HPDE6-E6E7 (cell line): ENCODE measurements around the gene GUCY2D.

Source experiments
- DNase-seq: peaks from one replicate; pipeline ENCODE4 v3.0.0; 2011; ENCODE audit warnings: missing footprints; ENCODE audit errors: extremely low spot score

Gene GUCY2D

DNA sequence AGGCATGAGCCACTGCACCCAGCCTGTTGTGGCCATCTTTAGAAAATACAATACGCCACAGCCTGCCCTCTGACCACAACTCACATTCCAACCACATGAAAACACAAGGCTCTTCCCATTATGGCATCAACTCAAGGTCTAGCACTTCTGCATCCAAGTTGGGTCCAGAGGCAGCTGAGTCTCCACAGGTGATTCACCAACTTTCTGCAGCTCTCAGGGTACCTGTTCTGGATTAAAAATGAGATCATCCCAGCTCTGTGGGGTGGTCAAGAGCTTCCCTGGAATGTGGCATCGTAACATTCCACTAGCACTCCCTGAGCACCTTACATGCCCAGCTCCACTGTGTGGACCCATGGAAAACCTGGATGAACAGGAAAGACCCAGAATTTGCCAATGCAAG, 9.9 kb upstream of the GUCY2D start:
- DNase-seq: peak; percentile 43

DNA sequence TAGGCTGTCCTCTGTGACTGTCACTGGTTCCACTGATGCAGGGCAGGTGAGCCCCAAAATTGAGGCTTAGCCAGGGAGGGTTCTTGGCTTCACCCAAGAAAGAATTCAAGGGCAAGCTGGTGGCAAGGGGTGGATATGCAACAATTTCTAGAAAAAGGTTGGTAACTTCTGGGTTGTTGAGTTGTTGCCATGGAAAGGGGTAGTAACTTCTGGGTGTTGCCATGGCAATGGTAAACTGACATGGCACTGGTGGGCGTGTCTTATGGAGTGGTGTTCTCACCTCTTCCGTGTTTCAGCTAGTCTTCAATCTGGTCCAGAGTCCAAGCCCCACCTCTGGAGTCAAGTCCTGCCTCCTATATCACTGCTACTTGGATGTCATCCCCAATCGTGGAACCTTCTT, 9.5 kb upstream of the GUCY2D start:
- DNase-seq: no peak

DNA sequence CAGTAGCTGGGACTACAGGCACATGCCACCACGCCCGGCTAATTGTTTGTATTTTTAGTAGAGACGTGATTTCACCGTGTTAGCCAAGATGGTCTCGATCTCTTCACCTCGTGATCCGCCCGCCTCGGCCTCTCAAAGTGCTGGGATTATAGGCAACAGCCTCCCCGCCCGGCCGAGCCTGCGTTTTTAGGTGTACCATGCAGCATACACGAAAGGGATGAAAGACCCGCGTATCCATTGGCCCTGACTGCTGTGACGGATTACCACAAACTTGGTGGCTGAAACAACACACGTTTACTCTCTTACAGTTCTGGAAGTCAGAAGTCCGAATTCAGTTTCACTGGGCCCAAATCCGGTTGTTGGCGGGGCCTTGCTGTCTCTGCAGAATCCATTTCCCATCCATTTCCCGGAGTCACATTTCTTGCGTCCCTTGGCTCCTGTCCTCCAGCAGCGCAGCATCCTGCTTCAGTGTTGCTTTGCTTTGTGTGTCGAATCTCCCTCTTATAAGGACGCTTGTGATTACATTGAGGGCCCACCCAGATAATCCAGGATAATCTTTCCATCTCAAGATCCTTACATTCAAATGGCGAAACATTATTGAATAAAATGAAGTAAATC, 8.3 kb upstream of the GUCY2D start:
- DNase-seq: no peak

- DNase-seq: no peak
Measured at GRCh38 chr17:7995724-7996123, 6.7 kb upstream of the GUCY2D start.

DNA sequence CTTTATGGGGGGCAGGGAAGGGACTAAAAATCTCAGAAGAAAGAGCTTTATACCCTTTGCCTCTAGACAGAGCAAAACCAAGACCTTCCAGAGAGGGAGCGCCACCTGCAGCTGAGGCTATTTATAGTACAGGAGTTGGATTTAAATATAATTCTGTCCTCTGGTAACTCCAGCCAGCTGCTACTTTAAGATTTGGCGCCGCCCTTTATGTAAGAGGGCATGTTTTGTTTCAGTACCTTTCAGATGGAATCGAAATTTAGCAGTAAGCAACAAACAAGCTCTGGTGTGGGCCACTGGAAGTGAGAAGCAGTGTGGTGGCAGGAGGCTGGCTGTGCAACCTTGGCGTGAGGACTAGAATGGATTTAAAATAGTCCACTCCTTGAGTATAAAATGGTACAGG, 5.2 kb upstream of the GUCY2D start:
- no peak for DNase-seq

DNA sequence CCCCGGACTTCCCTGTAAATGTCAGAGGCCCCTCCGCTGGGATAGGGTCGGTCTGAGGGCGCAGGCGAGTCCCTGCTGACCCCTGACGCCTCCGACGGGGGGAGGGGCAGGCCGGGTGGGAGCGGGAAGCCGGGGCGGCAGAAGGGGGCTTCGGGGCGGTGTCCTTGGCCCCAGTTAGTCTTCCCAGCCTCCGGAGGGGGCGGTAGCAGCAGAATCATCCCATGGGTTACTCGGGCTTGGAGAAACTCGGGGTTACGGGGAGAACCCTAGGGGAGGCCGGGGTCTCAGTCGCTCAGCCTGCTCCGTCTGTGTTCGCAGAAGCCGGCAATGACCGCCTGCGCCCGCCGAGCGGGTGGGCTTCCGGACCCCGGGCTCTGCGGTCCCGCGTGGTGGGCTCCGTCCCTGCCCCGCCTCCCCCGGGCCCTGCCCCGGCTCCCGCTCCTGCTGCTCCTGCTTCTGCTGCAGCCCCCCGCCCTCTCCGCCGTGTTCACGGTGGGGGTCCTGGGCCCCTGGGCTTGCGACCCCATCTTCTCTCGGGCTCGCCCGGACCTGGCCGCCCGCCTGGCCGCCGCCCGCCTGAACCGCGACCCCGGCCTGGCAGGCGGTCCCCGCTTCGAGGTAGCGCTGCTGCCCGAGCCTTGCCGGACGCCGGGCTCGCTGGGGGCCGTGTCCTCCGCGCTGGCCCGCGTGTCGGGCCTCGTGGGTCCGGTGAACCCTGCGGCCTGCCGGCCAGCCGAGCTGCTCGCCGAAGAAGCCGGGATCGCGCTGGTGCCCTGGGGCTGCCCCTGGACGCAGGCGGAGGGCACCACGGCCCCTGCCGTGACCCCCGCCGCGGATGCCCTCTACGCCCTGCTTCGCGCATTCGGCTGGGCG, 542 bp downstream of the GUCY2D start:
- DNase-seq: no peak

DNA sequence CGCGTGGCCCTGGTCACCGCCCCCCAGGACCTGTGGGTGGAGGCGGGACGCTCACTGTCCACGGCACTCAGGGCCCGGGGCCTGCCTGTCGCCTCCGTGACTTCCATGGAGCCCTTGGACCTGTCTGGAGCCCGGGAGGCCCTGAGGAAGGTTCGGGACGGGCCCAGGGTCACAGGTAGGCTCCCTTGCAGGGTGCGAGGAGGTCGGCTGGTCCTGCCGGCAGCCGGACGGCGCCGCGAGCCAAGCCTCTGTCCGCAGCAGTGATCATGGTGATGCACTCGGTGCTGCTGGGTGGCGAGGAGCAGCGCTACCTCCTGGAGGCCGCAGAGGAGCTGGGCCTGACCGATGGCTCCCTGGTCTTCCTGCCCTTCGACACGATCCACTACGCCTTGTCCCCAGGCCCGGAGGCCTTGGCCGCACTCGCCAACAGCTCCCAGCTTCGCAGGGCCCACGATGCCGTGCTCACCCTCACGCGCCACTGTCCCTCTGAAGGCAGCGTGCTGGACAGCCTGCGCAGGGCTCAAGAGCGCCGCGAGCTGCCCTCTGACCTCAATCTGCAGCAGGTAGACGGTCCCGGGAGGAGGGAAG, 1.3 kb downstream of the GUCY2D start:
- DNase-seq: no peak

GRCh38 chr17:8004899-8005298, 2.5 kb downstream of the GUCY2D start:
- no peak for DNase-seq

- DNase-seq: no peak
Measured at GRCh38 chr17:8005357-8005756, 2.9 kb downstream of the GUCY2D start.

DNA sequence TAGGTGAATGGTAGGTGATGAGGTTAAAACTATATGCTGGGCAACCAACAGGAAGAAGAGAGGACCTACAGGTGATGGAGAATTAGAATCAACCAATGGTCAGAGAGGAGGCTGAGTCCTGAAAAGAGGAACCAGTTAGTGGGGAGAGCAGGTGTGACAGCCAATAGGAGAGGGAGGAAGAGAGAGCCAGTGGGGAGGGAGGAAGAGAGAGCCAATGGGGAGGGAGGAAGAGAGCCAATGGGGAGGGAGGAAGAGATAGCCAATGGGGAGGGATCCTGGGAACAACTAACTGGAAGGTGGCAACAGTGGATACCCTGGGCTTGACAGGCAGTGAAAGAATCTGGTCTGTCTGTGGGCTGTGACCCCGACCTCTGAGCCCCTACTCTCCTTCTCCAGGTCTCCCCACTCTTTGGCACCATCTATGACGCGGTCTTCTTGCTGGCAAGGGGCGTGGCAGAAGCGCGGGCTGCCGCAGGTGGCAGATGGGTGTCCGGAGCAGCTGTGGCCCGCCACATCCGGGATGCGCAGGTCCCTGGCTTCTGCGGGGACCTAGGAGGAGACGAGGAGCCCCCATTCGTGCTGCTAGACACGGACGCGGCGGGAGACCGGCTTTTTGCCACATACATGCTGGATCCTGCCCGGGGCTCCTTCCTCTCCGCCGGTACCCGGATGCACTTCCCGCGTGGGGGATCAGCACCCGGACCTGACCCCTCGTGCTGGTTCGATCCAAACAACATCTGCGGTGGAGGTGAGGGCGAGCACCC, 3.7 kb downstream of the GUCY2D start:
- DNase-seq: no peak

- DNase-seq: no peak
Measured at GRCh38 chr17:8006836-8007680, 4.6 kb downstream of the GUCY2D start.

DNA sequence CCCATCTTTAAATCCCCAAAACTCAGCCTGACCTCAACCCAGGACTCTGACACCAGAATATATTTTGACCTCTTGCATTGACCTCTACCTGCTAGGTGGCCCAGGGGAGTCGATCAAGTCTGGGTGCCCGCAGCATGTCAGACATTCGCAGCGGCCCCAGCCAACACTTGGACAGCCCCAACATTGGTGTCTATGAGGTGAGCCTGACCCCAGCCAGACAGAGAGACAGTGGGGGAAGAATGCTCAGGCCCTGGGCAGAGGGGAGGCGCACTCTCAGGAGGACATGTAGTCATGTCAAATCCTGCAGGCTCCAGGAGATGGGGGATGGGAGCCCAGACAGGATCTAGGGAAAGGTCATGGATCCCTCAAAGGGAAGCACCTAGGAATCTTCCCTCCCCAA, 5.4 kb downstream of the GUCY2D start:
- DNase-seq: no peak

DNA sequence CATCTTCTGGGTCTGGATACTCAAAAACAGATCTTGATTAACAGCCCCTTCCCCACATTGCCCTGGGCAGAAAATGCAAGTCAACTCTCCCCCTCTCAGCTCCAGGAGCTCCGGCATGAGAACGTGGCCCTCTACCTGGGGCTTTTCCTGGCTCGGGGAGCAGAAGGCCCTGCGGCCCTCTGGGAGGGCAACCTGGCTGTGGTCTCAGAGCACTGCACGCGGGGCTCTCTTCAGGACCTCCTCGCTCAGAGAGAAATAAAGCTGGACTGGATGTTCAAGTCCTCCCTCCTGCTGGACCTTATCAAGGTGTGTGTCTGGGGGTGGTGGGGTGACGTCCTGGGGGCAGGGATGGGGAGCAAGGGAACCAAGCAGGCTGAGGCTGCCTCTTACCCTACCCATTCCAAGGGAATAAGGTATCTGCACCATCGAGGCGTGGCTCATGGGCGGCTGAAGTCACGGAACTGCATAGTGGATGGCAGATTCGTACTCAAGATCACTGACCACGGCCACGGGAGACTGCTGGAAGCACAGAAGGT, 9.7 kb downstream of the GUCY2D start:
- no peak for DNase-seq

DNA sequence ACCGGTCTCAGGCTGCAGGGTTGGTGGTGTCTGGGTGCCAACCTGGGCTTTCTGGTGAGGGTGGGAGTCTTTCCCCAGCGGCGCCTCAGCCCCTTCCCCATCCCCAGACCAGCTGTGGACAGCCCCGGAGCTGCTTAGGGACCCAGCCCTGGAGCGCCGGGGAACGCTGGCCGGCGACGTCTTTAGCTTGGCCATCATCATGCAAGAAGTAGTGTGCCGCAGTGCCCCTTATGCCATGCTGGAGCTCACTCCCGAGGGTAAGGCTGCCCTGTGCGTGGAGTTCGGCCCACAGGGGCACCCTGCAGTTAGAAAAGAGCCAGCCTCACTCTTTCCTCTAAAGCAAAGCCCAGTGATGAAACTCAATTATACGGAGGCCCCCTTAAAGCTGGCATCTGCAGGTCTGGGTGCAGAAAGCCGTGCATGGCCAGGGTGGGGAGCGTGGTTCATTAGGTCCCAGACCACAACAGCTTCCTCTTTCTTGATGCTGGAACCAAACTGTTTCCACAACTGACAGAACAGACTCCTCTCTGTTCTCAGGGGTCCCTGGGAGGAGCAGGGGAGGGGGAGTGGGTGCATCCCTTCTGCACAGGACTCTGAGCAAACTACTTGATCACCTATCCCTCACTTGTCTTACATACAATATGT, 10.7 kb downstream of the GUCY2D start:
- no peak for DNase-seq

DNA sequence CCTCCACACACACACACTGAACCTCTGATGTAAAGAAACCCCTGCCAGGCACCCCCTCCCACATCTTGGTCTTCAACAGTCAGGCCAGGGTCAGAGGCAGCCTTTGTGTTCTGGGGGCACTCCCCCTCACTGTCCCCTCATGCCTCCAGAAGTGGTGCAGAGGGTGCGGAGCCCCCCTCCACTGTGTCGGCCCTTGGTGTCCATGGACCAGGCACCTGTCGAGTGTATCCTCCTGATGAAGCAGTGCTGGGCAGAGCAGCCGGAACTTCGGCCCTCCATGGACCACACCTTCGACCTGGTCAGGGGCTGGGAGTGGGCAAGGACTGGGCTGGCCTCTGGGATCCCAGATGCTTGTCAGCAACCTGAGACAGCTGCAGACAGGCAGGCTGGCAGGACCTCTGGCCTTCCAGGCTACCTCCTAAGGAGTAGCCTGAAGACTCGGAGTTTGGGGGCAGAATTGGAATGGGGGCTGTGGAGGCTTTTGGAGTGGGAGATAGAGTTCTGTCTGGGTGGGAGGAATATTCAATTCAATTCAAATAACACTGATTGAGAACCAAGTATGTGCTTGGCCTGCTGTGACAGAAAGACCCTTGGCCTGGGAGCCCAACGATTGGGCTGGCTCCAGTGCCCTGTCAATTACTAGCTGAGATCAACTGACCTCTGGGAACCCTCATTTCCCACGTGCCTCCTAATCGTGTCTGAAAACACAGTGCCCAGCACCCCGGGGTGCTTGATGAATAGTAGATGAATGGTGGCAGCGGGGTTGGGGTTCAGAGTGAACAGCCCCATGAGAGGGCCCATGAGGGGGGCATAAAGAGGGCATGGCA, 11.5 kb downstream of the GUCY2D start:
- DNase-seq: no peak

DNA sequence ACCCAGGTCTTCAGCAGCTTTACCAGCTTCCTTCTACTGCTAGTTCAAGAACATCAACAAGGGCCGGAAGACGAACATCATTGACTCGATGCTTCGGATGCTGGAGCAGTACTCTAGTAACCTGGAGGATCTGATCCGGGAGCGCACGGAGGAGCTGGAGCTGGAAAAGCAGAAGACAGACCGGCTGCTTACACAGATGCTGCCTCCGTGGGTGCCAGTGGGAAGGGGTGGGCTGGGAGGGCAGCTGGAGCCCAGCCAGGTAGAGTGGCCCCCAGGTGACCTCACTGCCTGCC, 12.1 kb downstream of the GUCY2D start:
- DNase-seq: no peak

DNA sequence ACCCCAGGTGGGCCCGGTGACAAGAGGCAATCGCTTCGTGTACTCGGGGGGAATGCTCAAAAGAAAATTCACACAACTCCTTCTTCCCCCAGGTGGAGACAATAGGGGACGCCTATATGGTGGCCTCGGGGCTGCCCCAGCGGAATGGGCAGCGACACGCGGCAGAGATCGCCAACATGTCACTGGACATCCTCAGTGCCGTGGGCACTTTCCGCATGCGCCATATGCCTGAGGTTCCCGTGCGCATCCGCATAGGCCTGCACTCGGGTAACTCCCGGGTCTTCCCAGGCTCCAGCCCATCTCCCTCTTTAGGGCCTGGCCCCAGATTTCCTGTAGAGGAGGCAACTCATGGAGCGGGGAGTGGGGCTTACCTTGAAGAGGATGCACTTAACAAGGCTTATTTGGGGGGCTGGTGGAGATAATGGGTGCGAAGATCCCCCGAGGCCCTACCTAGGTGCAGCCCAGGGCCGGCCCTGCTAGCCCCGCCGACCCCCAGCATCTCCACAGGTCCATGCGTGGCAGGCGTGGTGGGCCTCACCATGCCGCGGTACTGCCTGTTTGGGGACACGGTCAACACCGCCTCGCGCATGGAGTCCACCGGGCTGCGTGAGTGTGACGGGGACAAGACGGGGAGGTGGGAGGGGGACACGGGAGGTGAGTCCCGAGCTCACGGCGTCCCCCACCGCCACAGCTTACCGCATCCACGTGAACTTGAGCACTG, 13.0 kb downstream of the GUCY2D start:
- no peak for DNase-seq

- DNase-seq: no peak
Measured at GRCh38 chr17:8015957-8016631, 13.7 kb downstream of the GUCY2D start.
